OCI-LY7 (cell line): ENCODE measurements around the gene OGG1. TPM values are rescaled to one million over a fixed set of nuclear protein-coding genes. Genes with fewer than 3 reads are reported as not detected.

Experiments
- BruUV-seq: library from RNA; stranded (reverse); fragments of 400-500 nt; replicated peaks from 2 replicates; lab custom pipeline; 2021; lab: Mats Ljungman, UMichigan
- CTCF ChIA-PET: fragments of 300-600 bp; sonication (Branson Sonifier 250); formaldehyde crosslinking; loops from one replicate; lab custom pipeline; 2022; ENCODE audit warnings: antibody characterized with exemption; ENCODE audit not compliant: unreplicated experiment; lab: Charles Lee
- POLR2A ChIA-PET: fragments of 300-600 bp; sonication (Branson Sonifier 250); formaldehyde crosslinking; loops from one replicate; lab custom pipeline; 2022; ENCODE audit warnings: antibody characterized with exemption; lab: Charles Lee
- DNase-seq: peaks from one replicate; pipeline ENCODE4 v3.0.0-alpha.2; 2015; ENCODE audit warnings: low spot score
- H2AFZ ChIP-seq: fragments of 200-600 bp; sonication (generic), shearing (Covaris generic); 2 replicates; pipeline ENCODE4 v1.6.1; 2014; ENCODE audit warnings: mild to moderate bottlenecking, antibody characterized with exemption, low read length, moderate library complexity
- H3K27ac ChIP-seq: fragments of 200-600 bp; sonication (generic); 2 replicates; pipeline ENCODE4 v1.5.1; 2014; ENCODE audit warnings: mixed run types, low read depth, mild to moderate bottlenecking, moderate library complexity, low read length, inconsistent platforms; ENCODE audit not compliant: poor library complexity, severe bottlenecking
- H3K36me3 ChIP-seq: fragments of 200-600 bp; sonication (generic); 2 replicates; pipeline ENCODE4 v1.6.1; 2014; ENCODE audit warnings: mild to moderate bottlenecking, antibody characterized with exemption, low read length, moderate library complexity, mixed read lengths; ENCODE audit not compliant: insufficient read depth
- H3K4me1 ChIP-seq: fragments of 200-600 bp; sonication (generic); 2 replicates; pipeline ENCODE4 v1.5.1; 2014; ENCODE audit warnings: mild to moderate bottlenecking, low read length; ENCODE audit not compliant: insufficient read depth, poor library complexity, severe bottlenecking
- H3K4me2 ChIP-seq: fragments of 200-600 bp; sonication (generic); 2 replicates; pipeline ENCODE4 v1.6.1; 2014; ENCODE audit warnings: mild to moderate bottlenecking, low read length
- H3K4me3 ChIP-seq: fragments of 200-600 bp; sonication (generic); 2 replicates; pipeline ENCODE4 v1.5.1; 2014; ENCODE audit warnings: mild to moderate bottlenecking, low read depth, low read length; ENCODE audit not compliant: poor library complexity, severe bottlenecking
- H3K79me2 ChIP-seq: fragments of 200-600 bp; sonication (generic); 2 replicates; pipeline ENCODE4 v1.6.1; 2016; ENCODE audit warnings: low read depth, mild to moderate bottlenecking, low read length, moderate library complexity, mixed read lengths; ENCODE audit not compliant: insufficient read depth
- H3K9me2 ChIP-seq: fragments of 200-600 bp; sonication (generic); 2 replicates; pipeline ENCODE4 v1.6.1; 2016; ENCODE audit warnings: mild to moderate bottlenecking, low read length, mixed read lengths; ENCODE audit not compliant: insufficient read depth
- H3K9me3 ChIP-seq: fragments of 200-600 bp; sonication (generic); 2 replicates; pipeline ENCODE4 v1.6.1; 2014; ENCODE audit warnings: mild to moderate bottlenecking, mixed run types, low read length, mixed read lengths
- H4K20me1 ChIP-seq: fragments of 200-600 bp; sonication (generic); 2 replicates; pipeline ENCODE4 v1.6.1; 2014; ENCODE audit warnings: mild to moderate bottlenecking, antibody characterized with exemption, low read length, moderate library complexity, mixed read lengths; ENCODE audit not compliant: insufficient read depth
- EZH2phosphoT487 ChIP-seq: fragments of 200-600 bp; sonication (generic); IDR thresholded peaks from 2 replicates; pipeline ENCODE4 v1.6.1; 2018; ENCODE audit warnings: low read depth, borderline replicate concordance, mild to moderate bottlenecking, mixed run types, antibody characterized with exemption, low read length, moderate library complexity, mixed read lengths
- intact Hi-C: fragments of 100-400 bp; cut with micrococcal nuclease; formaldehyde crosslinking; loops from one replicate; pipeline ENCODE4 v1.10.0; 2022; ENCODE audit not compliant: unreplicated experiment
- total RNA-seq, 2 experiments: library from RNA; depleted of rRNA in 1 of 2; stranded (reverse); fragments of >200 nt in 1 of 2; shearing (Covaris generic) in 1 of 2; gene quantifications; 2 replicates each; pipeline ENCODE4 v1.2.3, GENCODE V29; 2014 to 2022
- TF ChIP-seq, protein P1 (sequence below): fragments of 200-600 bp; sonication (generic); conservative IDR thresholded peaks from 2 replicates; pipeline ENCODE4 v1.5.1; 2014; ENCODE audit warnings: mild to moderate bottlenecking, antibody characterized with exemption, low read length, moderate library complexity, mixed read lengths

OGG1 gene
- total RNA-seq, 2 experiments from 2014 or later, result 119 to 121 TPM

DNA sequence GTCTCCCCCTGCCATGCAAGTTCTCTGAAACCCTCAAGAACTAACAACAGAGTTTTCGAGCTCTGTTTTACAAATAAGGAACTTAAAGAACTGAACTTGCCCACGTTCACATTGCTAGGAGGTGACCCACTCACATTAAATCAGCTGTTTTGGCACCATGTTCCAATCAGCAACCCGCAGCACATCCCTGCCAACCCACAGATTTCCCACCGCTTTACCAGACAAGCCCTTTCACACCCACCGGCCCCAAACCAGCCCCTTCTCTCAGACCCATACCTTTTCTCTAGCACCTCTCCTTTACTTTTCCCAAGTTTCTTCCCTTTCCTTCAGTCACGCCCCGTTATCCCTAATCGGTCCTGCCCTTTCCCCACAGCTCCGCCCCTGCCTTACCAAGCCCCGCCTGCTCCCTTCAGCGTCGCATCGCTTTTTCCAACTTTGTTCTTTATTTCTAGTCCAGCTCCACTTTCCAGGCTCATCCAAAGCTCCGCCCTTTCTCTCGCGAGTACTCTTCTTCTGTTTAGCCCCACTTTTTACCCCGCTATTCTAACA is 19.0 kb upstream of the OGG1 start:
- H4K20me1 ChIP-seq, result peaks cover 12% of the 10 kb centered on the region; the same call in 1 of the 2 replicates
- peak overlapping the region; percentile 71 for H3K4me2 ChIP-seq
- H3K4me3 ChIP-seq, result peak overlapping the region; percentile 96
- intact Hi-C loops, result loop anchor here (1.0 to 5.0 kb wide), 4 partner anchors 20 to 333 kb away; partner anchors contain the start of genes ARPC4, MTMR14, SETD5 and TADA3
- ChIA-PET POLR2A (interaction anchor here (0.5 to 2.4 kb wide), 6 partner anchors 10 to 205 kb away, joined by 3 to 16 read pairs (median 4); partner anchors contain the start of genes ARPC4, OGG1 and TADA3), CTCF (interaction anchor here (0.7 kb wide), 1 partner anchor 227 kb away, joined by 4 read pairs; no protein-coding TSS in a partner anchor)
- no peak for DNase-seq
- no TSS peak for BruUV-seq
- peaks cover 28% of the 10 kb centered on the region for H3K4me1 ChIP-seq
- H3K36me3 ChIP-seq, result peaks cover 27% of the 10 kb centered on the region
- TF ChIP-seq EZH2phosphoT487, result no peak
- TF ChIP-seq, protein P1, sequence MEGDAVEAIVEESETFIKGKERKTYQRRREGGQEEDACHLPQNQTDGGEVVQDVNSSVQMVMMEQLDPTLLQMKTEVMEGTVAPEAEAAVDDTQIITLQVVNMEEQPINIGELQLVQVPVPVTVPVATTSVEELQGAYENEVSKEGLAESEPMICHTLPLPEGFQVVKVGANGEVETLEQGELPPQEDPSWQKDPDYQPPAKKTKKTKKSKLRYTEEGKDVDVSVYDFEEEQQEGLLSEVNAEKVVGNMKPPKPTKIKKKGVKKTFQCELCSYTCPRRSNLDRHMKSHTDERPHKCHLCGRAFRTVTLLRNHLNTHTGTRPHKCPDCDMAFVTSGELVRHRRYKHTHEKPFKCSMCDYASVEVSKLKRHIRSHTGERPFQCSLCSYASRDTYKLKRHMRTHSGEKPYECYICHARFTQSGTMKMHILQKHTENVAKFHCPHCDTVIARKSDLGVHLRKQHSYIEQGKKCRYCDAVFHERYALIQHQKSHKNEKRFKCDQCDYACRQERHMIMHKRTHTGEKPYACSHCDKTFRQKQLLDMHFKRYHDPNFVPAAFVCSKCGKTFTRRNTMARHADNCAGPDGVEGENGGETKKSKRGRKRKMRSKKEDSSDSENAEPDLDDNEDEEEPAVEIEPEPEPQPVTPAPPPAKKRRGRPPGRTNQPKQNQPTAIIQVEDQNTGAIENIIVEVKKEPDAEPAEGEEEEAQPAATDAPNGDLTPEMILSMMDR, result no peak
- H2AFZ ChIP-seq, result peak overlapping the region; percentile 88; the same call in 1 of the 2 replicates
- peaks cover 23% of the 10 kb centered on the region for H3K79me2 ChIP-seq
- no peaks in the 10 kb centered on the region for H3K9me2 ChIP-seq
- H3K27ac ChIP-seq, result peak overlapping the region; percentile 21
- H3K9me3 ChIP-seq, result no peaks in the 10 kb centered on the region

DNA sequence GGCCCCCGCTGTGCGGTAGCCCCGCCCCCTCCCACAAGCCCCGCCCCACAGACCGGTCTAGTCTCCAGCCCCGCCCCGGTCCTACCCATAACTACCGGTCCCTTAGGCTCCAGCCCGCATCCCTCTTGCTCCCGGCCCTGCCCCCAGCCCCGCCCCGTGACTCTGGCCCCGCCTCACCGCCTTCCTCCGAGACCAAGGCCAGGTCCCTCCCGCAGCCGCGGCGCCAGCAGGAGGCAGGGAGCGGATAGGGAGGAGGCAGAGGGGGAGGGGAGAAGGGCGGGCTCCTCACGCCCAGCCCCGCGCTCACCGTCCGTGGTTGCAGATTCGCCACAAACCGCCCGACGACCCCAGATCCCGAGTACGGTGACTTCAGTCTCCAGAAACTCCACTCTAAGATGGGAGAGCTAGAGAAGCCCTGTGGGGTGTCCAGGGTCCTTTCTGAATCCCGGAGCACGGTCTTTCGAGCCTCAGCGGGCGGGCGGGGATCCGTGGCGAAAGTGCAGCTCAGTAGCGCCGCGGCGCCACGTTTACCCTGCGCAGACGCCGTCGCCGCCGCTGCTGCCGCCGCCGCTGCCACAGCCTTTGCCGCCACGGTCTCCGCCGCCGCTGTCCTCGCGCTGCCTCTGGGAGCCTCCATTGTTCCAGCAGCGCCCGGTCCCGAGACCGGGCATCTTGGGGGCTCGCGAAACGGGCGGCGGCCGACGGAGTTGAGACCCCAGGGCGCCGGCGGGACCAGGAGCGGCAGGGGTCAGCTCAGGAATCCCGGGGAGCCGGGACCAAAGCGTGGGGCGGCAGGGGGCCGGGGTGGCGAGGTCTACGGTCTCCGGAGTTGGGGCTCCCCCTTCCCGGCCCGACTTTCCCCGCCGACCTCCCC is 18.3 kb upstream of the OGG1 start, which contains the start of gene BRPF1:
TSS of gene BRPF1 (plus strand) at position 530 of the 874 bp plus-strand sequence. CDS start 2,406 bp downstream, outside the sequence.
- H3K4me1 ChIP-seq, result peaks cover 28% of the 10 kb centered on the region
- intact Hi-C loops, result loop anchor here (1.0 to 5.0 kb wide), 4 partner anchors 19 to 334 kb away; partner anchors contain the start of genes ARPC4, MTMR14, SETD5 and TADA3

More for the DNA sequence above, 18.3 kb upstream of the OGG1 start, which contains the start of gene BRPF1:
- Histone ChIP-seq H3K36me3 (peaks cover 33% of the 10 kb centered on the region), H3K27ac (peak within 1 kb of the TSS; percentile 60), H2AFZ (peak within 1 kb of the TSS; percentile 88; the same call in 1 of the 2 replicates), H3K4me3 (peak within 1 kb of the TSS; percentile 96), H3K9me2 (no peaks in the 10 kb centered on the region), H4K20me1 (peaks cover 14% of the 10 kb centered on the region; the same call in 1 of the 2 replicates), H3K9me3 (no peaks in the 10 kb centered on the region), H3K4me2 (peak within 1 kb of the TSS; percentile 88), H3K79me2 (peaks cover 23% of the 10 kb centered on the region)
- ChIA-PET CTCF (interaction anchor here (0.7 kb wide), 1 partner anchor 228 kb away, joined by 4 read pairs; no protein-coding TSS in a partner anchor), POLR2A (interaction anchor here (0.5 to 2.4 kb wide), 6 partner anchors 10 to 516 kb away, joined by 3 to 16 read pairs (median 6); partner anchors contain the start of genes ARPC4, OGG1 and TADA3)
- no TSS peak for BruUV-seq
- no peak for TF ChIP-seq EZH2phosphoT487
- TF ChIP-seq, protein P1, result no peak
- peak; percentile 98 for DNase-seq
